ENCODE measurements around the gene STRA6.

DNA sequence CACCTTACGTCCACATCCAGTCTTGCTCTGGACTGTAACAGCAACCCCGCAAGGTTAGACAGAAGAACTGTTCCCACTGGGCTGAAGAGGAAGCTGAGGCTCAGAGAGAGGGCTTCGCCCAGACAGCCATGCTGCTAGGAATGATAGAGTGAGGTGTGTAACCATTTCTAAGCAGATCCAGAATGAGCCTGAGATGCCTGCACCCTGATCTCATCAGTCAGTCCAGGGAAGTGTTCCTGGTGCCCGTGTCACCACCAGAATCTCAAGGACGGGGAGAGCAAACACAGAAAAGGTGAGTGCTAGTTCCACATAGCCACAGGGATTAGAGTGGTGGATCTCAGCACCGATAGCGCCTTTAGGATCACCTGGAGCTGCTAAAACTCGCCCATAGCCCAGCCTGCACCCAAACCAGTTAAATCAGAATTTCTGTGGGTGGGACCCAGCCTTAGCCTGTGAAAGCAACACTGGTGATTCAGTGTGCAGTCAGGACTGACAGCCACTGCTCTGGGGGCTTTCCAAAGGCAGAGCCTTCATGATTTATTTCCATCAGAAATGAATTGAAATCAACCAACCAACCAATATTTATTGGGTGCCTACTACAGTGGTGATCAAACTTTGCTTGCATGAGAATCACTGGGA lies 16.8 kb downstream of the STRA6 start:
- TF ChIP-seq POLR2A (IDR thresholded peaks at IDR 0.05): no peak
- TF ChIP-seq, protein P1, sequence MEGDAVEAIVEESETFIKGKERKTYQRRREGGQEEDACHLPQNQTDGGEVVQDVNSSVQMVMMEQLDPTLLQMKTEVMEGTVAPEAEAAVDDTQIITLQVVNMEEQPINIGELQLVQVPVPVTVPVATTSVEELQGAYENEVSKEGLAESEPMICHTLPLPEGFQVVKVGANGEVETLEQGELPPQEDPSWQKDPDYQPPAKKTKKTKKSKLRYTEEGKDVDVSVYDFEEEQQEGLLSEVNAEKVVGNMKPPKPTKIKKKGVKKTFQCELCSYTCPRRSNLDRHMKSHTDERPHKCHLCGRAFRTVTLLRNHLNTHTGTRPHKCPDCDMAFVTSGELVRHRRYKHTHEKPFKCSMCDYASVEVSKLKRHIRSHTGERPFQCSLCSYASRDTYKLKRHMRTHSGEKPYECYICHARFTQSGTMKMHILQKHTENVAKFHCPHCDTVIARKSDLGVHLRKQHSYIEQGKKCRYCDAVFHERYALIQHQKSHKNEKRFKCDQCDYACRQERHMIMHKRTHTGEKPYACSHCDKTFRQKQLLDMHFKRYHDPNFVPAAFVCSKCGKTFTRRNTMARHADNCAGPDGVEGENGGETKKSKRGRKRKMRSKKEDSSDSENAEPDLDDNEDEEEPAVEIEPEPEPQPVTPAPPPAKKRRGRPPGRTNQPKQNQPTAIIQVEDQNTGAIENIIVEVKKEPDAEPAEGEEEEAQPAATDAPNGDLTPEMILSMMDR (IDR thresholded peaks at IDR 0.05): no peak

Data from thyroid gland (tissue), 4 donors.